Mucosa of stomach (tissue), 1 donor: ENCODE results near the gene OR1N1.

Source experiments
- H3K27me3 ChIP-seq: one replicate; pipeline ENCODE4 v1.7.0; 2013; ENCODE audit warnings: mild to moderate bottlenecking, low read length; ENCODE audit not compliant: control insufficient read depth, insufficient read depth
- H3K36me3 ChIP-seq: one replicate; pipeline ENCODE4 v1.7.0; 2013; ENCODE audit warnings: low read length; ENCODE audit not compliant: control insufficient read depth, insufficient read depth
- H3K4me1 ChIP-seq: one replicate; pipeline ENCODE4 v1.7.0; 2013; ENCODE audit warnings: mild to moderate bottlenecking, low read length; ENCODE audit not compliant: control insufficient read depth, insufficient read depth
- H3K4me3 ChIP-seq: one replicate; pipeline ENCODE4 v1.7.0; 2013; ENCODE audit warnings: low read length
- H3K9ac ChIP-seq: one replicate; pipeline ENCODE4 v1.7.0; 2013; ENCODE audit warnings: mild to moderate bottlenecking, low read length, moderate library complexity
- H3K9me3 ChIP-seq: one replicate; pipeline ENCODE4 v1.7.0; 2013; ENCODE audit warnings: mild to moderate bottlenecking, low read length, moderate library complexity; ENCODE audit not compliant: control insufficient read depth
- donor health status: Pancreatic carcinoma.

OR1N1 gene

GRCh38 chr9:122526602-122527001 is 491 bp downstream of the OR1N1 start:
- no peak overlapping the region for H3K4me3 ChIP-seq
- no peaks in the 10 kb centered on the region for H3K9me3 ChIP-seq
- H3K27me3 ChIP-seq: no peaks in the 10 kb centered on the region
- H3K9ac ChIP-seq: no peak overlapping the region
- no peaks in the 10 kb centered on the region for H3K36me3 ChIP-seq
- no peaks in the 10 kb centered on the region for H3K4me1 ChIP-seq

- Histone ChIP-seq H3K9me3 (no peaks in the 10 kb centered on the region), H3K4me3 (no peak overlapping the region), H3K4me1 (no peaks in the 10 kb centered on the region), H3K36me3 (no peaks in the 10 kb centered on the region), H3K27me3 (no peaks in the 10 kb centered on the region), H3K9ac (no peak overlapping the region)
Measured at GRCh38 chr9:122519376-122519775, 7.7 kb downstream of the OR1N1 start.

- Histone ChIP-seq H3K4me1 (no peaks in the 10 kb centered on the region), H3K9ac (no peak within 1 kb of the TSS), H3K27me3 (no peaks in the 10 kb centered on the region), H3K36me3 (no peaks in the 10 kb centered on the region), H3K9me3 (no peaks in the 10 kb centered on the region), H3K4me3 (no peak within 1 kb of the TSS)
Measured at GRCh38 chr9:122518841-122519240, 8.3 kb downstream of the OR1N1 start, which contains the start of gene OR1J4. Gene OR1J4, plus strand, starts transcription at chr9:122519141. Its CDS starts 0 bp downstream, at chr9:122519141.

- no peaks in the 10 kb centered on the region for H3K4me1 ChIP-seq
- no peak overlapping the region for H3K9ac ChIP-seq
- H3K9me3 ChIP-seq: no peaks in the 10 kb centered on the region
- H3K4me3 ChIP-seq: no peak overlapping the region
- H3K36me3 ChIP-seq: no peaks in the 10 kb centered on the region
- no peaks in the 10 kb centered on the region for H3K27me3 ChIP-seq
Measured at GRCh38 chr9:122518226-122518625, 8.9 kb downstream of the OR1N1 start.

DNA sequence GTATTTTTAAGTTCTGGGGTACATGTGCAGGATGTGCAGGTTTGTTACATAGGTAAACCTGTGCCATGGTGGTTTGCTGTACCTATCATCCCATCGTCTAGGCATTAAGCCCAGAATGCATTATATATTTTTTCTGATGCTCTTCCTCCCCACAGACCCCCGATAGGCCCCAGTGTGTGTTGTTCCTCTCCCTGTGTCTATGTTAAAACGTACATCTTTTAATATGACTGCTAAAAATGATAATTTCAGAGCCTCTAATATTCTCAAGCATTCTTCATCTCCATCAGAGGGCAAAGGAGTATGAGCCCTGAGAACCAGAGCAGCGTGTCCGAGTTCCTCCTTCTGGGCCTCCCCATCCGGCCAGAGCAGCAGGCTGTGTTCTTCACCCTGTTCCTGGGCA is 16.6 kb downstream of the OR1N1 start, which contains the start of gene OR1J2:
TSS of gene OR1J2 (plus strand) at position 301 of the 400 bp plus-strand sequence. CDS start at position 301, 0 bp downstream.
- H3K9me3 ChIP-seq: no peaks in the 10 kb centered on the region
- H3K4me3 ChIP-seq: no peak within 1 kb of the TSS
- H3K36me3 ChIP-seq: no peaks in the 10 kb centered on the region
- no peaks in the 10 kb centered on the region for H3K27me3 ChIP-seq
- no peak within 1 kb of the TSS for H3K9ac ChIP-seq
- no peaks in the 10 kb centered on the region for H3K4me1 ChIP-seq

- Histone ChIP-seq H3K36me3 (no peaks in the 10 kb centered on the region), H3K4me1 (no peaks in the 10 kb centered on the region), H3K9ac (no peak overlapping the region), H3K4me3 (no peak overlapping the region), H3K27me3 (no peaks in the 10 kb centered on the region), H3K9me3 (no peaks in the 10 kb centered on the region)
Measured at GRCh38 chr9:122506964-122507363, 20.1 kb downstream of the OR1N1 start.

- H3K4me3 ChIP-seq: no peak overlapping the region
- no peak overlapping the region for H3K9ac ChIP-seq
- no peaks in the 10 kb centered on the region for H3K4me1 ChIP-seq
- H3K27me3 ChIP-seq: no peaks in the 10 kb centered on the region
- no peaks in the 10 kb centered on the region for H3K9me3 ChIP-seq
- no peaks in the 10 kb centered on the region for H3K36me3 ChIP-seq
Measured at GRCh38 chr9:122498883-122499288, 28.2 kb downstream of the OR1N1 start.

DNA sequence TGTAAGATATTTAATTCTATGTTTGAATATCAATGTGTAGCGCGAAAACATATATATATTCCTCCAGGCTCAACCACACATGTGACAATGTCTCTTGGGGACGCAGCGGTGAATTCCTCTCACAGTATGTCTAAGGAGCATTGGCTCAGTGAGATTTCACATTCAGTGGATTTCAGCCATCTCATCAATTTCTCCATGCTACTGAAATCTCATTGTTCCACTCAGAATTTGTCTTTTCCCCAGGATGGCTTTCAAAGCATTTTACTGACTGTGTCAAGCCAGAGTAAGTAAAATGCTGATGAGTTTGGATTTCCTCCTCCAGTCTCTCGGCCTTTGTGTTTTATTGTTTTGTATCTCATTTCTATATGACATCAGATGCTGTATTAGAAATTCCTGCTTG is 48.0 kb downstream of the OR1N1 start:
- H3K36me3 ChIP-seq: no peaks in the 10 kb centered on the region
- H3K27me3 ChIP-seq: no peaks in the 10 kb centered on the region
- H3K9ac ChIP-seq: no peak overlapping the region
- H3K9me3 ChIP-seq: no peaks in the 10 kb centered on the region
- no peak overlapping the region for H3K4me3 ChIP-seq
- no peaks in the 10 kb centered on the region for H3K4me1 ChIP-seq

DNA sequence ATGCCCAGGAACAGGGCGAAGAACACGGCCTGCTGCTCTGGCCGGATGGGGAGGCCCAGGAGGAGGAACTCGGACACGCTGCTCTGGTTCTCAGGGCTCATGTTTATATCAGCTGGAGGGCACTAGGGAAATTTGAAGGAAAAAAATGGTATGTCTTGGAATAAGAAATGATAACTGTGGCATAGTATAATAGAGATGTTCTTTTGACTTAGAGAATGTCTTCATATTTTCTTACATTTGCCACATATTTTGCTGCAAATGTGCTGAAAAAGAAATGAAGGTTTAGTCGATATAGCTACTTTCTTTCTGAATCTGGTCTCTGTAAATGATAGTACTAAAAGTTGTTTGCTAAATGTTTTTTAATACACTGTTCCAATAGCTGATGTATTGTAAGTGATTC is 49.3 kb downstream of the OR1N1 start, which contains the start of gene OR1J1:
TSS of gene OR1J1 (minus strand) at position 101 of the 400 bp plus-strand sequence. CDS start at position 101, 0 bp downstream.
- Histone ChIP-seq H3K9ac (no peak within 1 kb of the TSS), H3K4me1 (no peaks in the 10 kb centered on the region), H3K9me3 (no peaks in the 10 kb centered on the region), H3K36me3 (no peaks in the 10 kb centered on the region), H3K27me3 (no peaks in the 10 kb centered on the region), H3K4me3 (no peak within 1 kb of the TSS)

DNA sequence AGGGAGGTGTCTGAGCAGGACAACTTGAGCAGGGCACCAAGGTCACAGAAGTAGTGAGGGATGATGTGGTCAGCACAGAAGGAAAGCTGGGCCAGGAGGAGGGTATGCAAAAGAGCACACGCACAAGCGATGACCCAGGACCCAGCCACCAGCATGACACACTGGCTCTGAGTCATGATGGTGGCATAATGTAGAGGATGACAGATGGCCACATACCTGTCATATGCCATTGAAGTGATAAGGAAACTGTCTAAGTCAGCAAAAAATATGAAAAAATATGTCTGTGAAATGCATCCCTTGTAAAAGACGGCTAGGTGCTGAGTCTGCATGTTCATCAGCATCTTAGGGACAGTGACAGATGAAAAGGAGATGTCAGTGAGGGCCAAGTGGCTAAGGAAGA is 49.7 kb downstream of the OR1N1 start:
- Histone ChIP-seq H3K4me3 (no peak overlapping the region), H3K36me3 (no peaks in the 10 kb centered on the region)

More for the DNA sequence above, 49.7 kb downstream of the OR1N1 start:
- H3K27me3 ChIP-seq: no peaks in the 10 kb centered on the region
- no peak overlapping the region for H3K9ac ChIP-seq
- no peaks in the 10 kb centered on the region for H3K9me3 ChIP-seq
- no peaks in the 10 kb centered on the region for H3K4me1 ChIP-seq
